Astrocyte (in vitro differentiated cells and primary cell): ENCODE data around the gene GLB1L.

Experiments
- CTCF ChIP-seq: IDR thresholded peaks from 2 replicates; pipeline ENCODE4 v1.5.1; 2011; ENCODE audit warnings: low read depth, mild to moderate bottlenecking, inconsistent platforms, low read length, moderate library complexity; ENCODE audit not compliant: insufficient read depth
- EZH2 ChIP-seq: IDR thresholded peaks from 2 replicates; pipeline ENCODE4 v1.6.1; 2012; ENCODE audit warnings: mild to moderate bottlenecking, low read length, inconsistent platforms; ENCODE audit not compliant: insufficient read depth

GRCh38 chr2:219210886-219211362 lies 34.3 kb downstream of the GLB1L start:
- TF ChIP-seq CTCF, result no peak
- TF ChIP-seq EZH2, result no peak
